Naive thymus-derived CD8-positive, alpha-beta T cell (primary cell): ENCODE results near the gene URAD. TPM values are rescaled to one million over a fixed set of nuclear protein-coding genes. Genes with fewer than 3 reads are reported as not detected.

Source experiments
- ATAC-seq, 2 donors: fragments of 150-1000 bp; cut with Tn5 transposase in 1 of 2; sonication (Bioruptor Pico), chemical (Tn5 transposase) in 1 of 2; 1 replicate in 1 of 2; 2 replicates in 1 of 2; pipeline ENCODE4 v1.10.0; 2021; ENCODE audit warnings: mild to moderate bottlenecking in 2 of 2, moderate library complexity in 2 of 2
- POLR2A ChIA-PET: fragments of 350-600 bp; sonication (Branson Sonifier 250); formaldehyde crosslinking; loops from one replicate; lab custom pipeline; 2021; ENCODE audit warnings: antibody characterized with exemption; lab: Charles Lee
- DNase-seq, 10 donors: peaks; one replicate each; pipeline versions ENCODE4 v3.0.0 to v3.0.0-alpha.2; 2020 to 2022
- H3K27ac Mint-ChIP-seq, 10 donors: one replicate each; pipeline ENCODE4 v1.8.0; 2020 to 2022; ENCODE audit warnings: mild to moderate bottlenecking in 10 of 10, mixed read lengths in 10 of 10, moderate library complexity in 4 of 10, inconsistent platforms in 1 of 10
- H3K27me3 Mint-ChIP-seq, 5 donors: one replicate each; pipeline ENCODE4 v1.8.0; 2021 to 2022; ENCODE audit warnings: mixed read lengths in 5 of 5
- H3K36me3 Mint-ChIP-seq, 3 donors: one replicate each; pipeline ENCODE4 v1.8.0; 2020 to 2022; ENCODE audit warnings: mixed read lengths in 3 of 3, mild to moderate bottlenecking in 2 of 3, inconsistent platforms in 1 of 3
- H3K4me1 Mint-ChIP-seq, 4 donors: one replicate each; pipeline ENCODE4 v1.8.0; 2021 to 2022; ENCODE audit warnings: mixed read lengths in 4 of 4
- H3K4me3 Mint-ChIP-seq, 10 donors: one replicate each; pipeline ENCODE4 v1.8.0; 2020 to 2022; ENCODE audit warnings: mild to moderate bottlenecking in 10 of 10, mixed read lengths in 10 of 10, moderate library complexity in 6 of 10, inconsistent platforms in 1 of 10
- H3K9me3 Mint-ChIP-seq, 9 donors: one replicate each; pipeline ENCODE4 v1.8.0; 2020 to 2022; ENCODE audit warnings: mixed read lengths in 9 of 9, mild to moderate bottlenecking in 3 of 9, inconsistent platforms in 1 of 9, moderate library complexity in 1 of 9
- polyA plus RNA-seq, 3 donors: library from polyadenylated mRNA; unstranded; fragments of 300-500 nt; fragmentation: Illumina TruSeq; gene quantifications; one replicate each; pipeline ENCODE4 v1.2.3, GENCODE V29; 2021
- total RNA-seq, 8 experiments: library from RNA in 2 of 8; stranded (reverse) in 2 of 8; gene quantifications; one replicate each; pipeline ENCODE4 v1.2.3 and lab custom pipeline; 2021 to 2026

The URAD gene
- total and polyA plus RNA-seq, 5 experiments from 2014 or later: not detected

- H3K4me1 Mint-ChIP-seq: peaks cover 14 to 41% (median 27%) of the 10 kb centered on the region in 4 donors
- H3K4me3 Mint-ChIP-seq: peak overlapping the region in 3 of 10 donors; percentile 44 to 62 (median 48)
- peaks cover 53 to 88% (median 67%) of the 10 kb centered on the region in 5 donors for H3K27me3 Mint-ChIP-seq
- peak overlapping the region in 1 of 10 donors; percentile 44 for H3K27ac Mint-ChIP-seq
- POLR2A ChIA-PET: no interaction called here
- no peak for DNase-seq
- H3K36me3 Mint-ChIP-seq: no peaks in the 10 kb centered on the region
- H3K9me3 Mint-ChIP-seq: peaks cover 0 to 6% (median 0%) of the 10 kb centered on the region in 9 donors
- no peak for ATAC-seq
Measured at GRCh38 chr13:27928353-27928804, 60.1 kb downstream of the URAD start.

Other genes starting within 250 kb of the URAD start
- not detected for gene GSX1, start 196.2 kb downstream of the URAD start, total RNA-seq
- not detected for gene GSX1, start 196.2 kb downstream of the URAD start, polyA plus RNA-seq
- gene PDX1, start 68.7 kb downstream of the URAD start, total RNA-seq: not detected
- not detected for gene PDX1, start 68.7 kb downstream of the URAD start, polyA plus RNA-seq
- gene CDX2, start 19.4 kb downstream of the URAD start, total RNA-seq: not detected
- gene CDX2, start 19.4 kb downstream of the URAD start, polyA plus RNA-seq: not detected
- under 1 TPM; 0.08 to 0.13 TPM for gene FLT3, start 111.9 kb upstream of the URAD start, total RNA-seq
- gene FLT3, start 111.9 kb upstream of the URAD start, polyA plus RNA-seq: not detected
- 10 to 100 TPM; 74.4 to 76.1 TPM for gene PAN3, start 149.9 kb upstream of the URAD start, total RNA-seq
- 1 to 10 TPM; 2.8 to 4.8 (median 3.3) TPM for gene PAN3, start 149.9 kb upstream of the URAD start, polyA plus RNA-seq